Pulmonary artery endothelial cell (primary cell): Measurements from ENCODE around the gene STXBP4. TPM values are rescaled to one million over a fixed set of nuclear protein-coding genes. Genes with fewer than 3 reads are reported as not detected.
A peak's percentile ranks its signal among the peaks of the same experiment; 100 is the strongest.
"Not testable (repeated sequence)": the region's sequence is repeated elsewhere in the genome, so short reads cannot be mapped to it uniquely, and the experiment has no call there.

ENCODE experiments used
- DNase-seq: peaks from one replicate; pipeline ENCODE4 v3.0.0-alpha.2; 2011; ENCODE audit warnings: low read depth, low spot score
- total RNA-seq: library from RNA; depleted of rRNA; stranded (reverse); fragments of >200 nt; gene quantifications from 2 replicates; pipeline ENCODE4 v1.2.3, GENCODE V29; 2014

The STXBP4 gene
- total RNA-seq, 1 donor from 2014 or later, result 6.6 TPM

DNA sequence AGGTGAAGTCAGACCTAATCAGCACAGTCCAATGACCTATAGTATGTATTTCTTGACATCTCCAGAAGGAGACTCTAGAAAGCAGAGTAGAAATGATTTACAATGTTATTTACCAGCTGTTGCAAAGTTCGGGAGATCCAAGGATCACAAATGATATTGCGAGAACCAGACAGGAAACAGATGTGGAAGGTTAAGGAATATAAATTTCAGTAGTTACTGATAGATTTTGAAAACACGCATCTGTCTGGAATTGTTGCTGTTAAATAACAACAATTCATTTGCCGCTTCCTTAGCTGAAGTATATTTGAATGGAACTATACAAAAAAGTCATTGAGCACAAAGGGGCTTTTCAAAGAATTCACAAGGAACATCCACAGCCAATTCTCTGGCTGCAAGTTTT is 72.0 kb downstream of the STXBP4 start:
- DNase-seq, result no peak

DNA sequence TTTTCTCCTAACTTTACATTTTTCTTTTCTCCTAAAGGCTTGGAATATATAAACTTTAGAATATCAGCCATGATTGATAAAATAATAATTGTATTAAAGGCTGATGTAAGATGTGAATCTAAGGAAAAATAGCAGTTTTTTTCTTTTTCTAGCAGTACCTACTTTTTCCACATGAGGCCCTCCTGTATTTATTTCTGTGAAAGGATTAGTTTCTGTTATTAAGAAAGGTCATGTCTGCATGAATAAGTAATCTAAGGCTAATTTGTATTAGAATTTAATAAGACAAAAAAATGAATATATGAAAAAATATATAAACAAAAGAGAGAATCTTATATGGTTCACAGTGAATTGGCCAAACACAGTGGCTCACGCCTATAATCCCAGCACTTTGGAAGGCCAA is 85.3 kb downstream of the STXBP4 start:
- DNase-seq, result no peak

DNA sequence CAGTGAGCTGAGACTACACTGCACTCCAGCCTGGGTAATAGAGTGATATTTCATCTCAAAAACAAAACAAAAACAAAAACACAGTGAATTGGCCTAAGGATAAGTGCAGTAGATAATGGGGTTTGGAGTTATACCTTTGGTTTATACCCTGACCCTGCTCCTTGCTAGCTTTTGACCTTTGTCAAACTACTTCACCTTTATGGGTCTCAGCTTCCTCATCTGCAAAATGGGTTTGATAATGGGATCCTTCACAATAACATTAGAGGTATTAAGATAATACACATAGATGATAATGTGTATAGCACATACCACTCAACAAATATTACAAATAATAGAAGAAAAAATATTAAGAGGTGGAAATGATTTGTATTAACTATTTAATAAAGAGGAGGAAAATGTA is 85.9 kb downstream of the STXBP4 start:
- no peak for DNase-seq

DNA sequence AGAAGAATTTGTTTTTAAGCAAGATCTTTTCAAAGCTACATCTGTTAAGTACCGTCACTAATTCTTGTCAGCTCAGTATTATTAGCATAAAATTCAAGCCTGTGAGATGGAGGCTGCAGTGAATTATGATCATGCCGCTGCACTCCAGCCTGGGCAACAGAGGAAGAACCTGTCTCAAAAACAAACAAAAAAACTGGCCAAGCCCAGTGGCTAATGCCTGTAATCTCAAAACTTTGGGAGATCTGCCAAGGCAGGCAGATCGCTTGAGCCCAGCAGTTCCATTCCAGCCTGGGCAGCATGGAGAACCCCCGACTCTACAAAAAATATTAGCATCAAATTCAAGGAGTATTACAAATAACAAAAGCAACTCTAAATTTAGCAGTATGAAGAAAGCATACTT is 88.0 kb downstream of the STXBP4 start:
- DNase-seq, result no peak

DNA sequence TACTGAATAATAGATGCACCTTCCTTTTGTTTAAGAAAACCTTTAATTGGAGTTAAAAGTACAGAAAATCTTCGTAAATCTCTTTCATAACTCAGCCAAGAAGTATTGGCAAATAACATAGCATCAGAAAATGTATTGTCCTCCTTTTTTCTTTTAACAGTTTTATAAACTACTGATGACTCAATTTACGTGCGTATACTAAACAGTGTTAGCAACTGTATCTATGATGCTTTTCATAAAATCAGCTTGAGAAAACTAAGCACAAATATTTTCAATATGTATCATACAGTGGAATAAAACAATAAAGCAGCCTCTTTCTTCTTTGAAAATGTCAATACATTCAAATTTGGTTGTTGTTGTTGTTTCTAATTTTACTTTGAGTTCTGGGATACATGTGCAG is 88.6 kb downstream of the STXBP4 start:
- DNase-seq, result no peak

DNA sequence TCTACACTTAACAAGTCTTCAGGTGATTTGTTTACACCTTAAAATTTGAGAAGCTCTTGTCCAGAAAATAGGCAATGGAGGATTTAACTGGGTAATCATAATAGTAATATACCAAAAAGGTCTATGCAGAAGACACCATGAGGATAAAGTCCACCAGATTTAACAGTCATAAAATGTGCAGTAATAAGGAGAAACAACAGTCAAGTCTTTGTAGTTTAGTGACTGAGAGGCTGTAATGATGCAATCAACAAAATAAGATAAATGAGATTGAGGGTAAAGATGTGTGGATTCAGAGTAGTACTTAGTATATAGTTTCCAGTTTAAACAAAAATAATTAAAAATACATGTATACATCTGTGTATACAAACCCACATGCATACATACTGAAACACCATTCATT is 91.2 kb downstream of the STXBP4 start:
- no peak for DNase-seq

DNA sequence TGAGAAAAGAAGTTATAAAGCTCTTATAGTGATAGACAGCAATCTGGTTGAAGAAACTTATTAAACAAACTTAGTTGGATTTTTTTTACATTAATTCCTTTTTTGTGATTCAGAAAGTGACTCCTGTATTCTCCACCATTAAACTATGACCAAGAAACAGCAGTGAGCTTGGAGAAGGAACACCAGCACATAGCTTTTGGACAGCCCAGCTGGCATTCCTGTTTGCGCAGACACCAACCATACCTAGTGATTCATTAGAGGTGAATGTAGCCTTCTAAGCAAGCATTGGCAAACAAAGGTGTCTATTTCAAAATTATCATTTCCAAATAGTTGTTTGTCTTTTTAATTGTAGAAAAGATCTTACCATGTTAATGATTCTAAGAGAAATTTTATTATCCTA is 94.4 kb downstream of the STXBP4 start:
- DNase-seq, result no peak

DNA sequence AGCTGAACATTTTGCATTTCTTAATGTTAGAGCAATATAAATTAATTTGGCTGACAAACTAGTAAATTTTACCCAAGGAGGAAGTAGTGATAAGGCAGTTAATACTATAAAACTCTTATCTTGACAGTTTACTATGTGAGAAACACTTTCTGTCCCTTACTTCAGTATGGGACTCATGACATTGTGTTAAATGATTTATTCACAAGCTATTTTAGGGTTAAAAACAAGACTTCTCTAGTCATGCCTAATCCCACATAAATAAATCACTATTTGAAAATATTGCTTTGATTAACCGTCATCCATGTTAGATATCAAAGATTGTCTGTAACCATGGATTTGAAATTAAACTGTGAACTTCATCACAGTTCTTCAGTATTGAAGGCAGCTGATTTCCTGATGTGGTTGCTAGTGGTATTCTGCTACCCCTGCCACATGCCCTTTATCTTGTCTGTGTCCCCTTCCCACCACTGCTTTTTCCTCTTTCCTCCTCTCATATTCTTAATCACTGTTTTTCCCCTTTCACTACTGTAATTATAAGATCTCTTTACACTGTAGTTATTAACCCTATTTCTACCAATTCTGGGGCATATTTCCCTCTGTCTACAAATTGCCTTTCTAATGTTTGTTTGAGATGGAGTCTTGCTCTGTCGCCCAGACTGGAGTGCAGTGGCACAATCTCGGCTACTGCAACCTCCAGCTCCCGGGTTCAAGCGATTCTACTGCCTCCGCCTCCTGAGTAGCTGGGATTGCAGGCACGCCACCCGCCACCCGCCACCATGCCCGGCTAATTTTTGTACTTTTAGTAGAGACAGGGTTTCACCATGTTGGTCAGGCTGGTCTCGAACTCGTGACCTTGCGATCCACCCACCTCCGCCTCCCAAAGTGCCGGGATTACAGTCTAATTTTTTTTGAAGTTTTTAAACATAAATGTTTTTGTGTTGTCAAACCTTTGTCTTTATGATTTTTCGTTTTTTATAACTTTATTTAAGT is 95.6 kb downstream of the STXBP4 start:
- no peak for DNase-seq

DNA sequence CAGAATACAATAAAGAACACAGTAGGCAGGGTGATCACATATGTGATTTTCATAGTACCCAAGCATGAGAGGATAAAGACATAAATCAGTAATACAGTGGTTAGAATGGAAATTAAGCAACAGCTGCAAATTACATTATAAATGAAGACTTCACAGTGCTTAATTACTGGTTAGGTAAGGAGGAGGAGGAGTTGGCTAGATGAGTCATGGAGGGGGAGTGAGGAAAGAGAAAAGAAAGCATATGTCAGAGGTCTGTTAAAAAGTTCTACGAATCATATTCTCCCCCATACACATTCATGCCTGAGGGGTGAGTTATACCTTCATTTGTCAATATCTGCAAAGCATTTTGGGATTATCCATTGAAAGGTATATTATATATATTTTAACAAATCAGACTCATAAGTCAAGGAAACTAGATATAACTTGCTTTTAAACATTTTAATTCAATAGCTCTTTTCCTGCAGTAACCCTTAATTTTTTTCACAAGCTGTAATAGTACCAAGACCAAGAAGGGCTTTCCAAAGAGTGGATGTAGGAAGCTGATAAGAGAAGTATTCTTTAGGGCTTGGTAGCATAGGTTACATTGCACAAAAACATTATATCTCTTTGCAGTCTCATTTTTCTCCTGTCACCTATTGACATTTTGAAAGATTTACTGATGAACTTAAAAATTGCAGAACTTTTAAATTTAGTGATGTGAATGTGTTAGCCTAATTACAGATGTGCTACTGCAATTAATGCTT is 99.3 kb downstream of the STXBP4 start:
- no peak for DNase-seq

DNA sequence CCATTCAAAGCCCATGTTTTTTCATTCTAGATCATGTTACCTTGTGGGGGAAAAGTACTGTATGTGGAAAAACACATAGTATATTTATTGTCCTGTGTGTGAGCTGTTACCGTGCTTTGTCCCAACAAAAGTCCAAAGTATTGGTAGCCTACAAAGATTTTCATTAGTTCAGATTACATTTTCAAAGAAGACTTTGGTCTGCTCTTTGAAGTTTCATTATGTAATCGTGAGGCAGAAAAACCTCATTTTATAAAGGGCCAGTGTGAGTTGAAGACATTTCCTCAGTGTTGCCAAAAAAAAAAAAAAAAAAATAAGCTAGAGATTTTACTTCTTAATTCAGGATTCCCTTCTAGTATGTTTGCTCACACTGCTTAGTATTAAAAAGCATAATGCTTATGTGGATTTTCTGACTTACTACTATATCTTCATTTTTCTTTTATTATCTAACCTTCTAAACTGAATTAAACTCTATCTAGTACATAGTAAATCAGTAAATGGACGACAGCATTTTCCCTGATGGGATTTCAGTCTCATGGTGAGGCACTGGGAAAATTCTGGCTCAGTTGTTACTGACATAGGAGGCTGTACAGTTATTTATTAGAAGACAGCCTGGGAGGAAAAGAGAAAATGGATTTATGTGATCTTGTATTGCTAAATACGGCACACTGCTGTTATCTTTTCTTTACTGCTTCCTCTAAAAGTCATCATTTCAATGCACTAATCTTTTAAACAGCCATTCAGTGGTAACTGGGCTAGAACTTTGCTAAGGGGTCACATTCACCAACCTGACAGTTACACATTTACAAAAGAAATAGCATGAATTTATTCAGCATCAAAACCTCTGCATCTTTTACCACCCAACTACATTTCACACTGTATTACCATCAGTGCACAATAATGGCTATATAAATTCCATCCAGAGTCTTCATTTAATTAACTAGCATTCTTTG is 100.6 kb downstream of the STXBP4 start:
- no peak for DNase-seq

DNA sequence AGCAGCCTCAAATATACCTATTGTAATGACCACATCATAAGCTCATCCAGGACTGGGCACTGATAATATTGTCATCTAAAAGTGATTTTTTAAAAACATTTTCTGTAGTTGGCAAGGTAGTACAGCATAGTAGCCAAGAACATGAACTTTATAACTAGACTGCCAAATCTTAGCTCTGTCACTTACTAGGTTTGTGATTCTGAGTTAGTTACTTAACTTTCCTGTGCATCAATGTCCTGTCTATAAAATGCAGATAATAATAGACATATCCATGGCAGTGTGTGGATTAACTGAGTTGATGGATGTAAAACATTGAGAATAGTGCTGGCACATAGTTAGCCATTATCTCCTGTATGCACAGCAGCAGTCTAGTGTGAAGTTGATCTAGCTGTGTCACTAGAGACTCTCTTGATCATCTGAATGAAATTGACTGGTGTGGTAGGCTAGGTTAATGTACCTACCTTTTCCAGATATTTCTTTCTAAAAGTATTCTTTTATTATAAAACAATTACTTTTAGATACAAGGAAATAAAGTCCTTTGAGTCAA is 101.5 kb downstream of the STXBP4 start:
- DNase-seq, result no peak

DNA sequence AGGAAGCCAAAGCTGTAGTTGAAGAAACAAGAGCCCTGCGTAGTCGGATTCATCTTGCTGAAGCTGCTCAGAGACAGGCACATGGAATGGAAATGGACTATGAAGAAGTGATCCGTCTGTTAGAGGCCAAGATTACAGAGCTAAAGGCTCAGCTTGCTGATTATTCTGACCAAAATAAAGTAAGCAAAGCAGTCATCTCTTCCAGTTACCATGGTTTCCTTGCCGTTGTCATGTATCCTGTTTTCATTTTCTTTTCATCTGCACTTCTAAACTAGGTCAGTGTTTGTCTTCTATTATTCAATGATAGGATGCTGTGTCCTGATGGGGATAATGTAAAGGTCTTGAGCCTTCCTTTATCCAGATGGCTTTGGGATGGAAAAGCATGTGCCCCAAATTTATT is 104.3 kb downstream of the STXBP4 start:
- DNase-seq, result no peak

DNA sequence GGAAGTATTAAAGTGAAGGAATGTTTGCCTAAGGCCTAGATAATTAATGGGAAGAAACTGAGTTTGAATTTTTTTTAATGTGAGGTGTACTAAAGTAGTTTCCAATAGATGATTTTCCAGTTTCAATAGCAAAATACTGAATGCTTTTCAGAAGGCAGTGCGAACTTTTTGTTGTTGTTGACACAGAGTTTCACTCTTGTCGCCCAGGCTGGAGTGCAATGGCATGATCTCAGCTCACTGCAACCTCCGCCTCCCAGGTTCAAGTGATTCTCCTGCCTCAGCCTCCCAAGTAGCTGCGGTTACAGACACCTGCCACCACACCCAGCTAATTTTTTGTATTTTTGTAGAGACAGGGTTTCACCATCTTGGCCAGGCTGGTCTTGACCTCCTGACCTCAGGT is 104.9 kb downstream of the STXBP4 start:
- not testable (repeated sequence) for DNase-seq

DNA sequence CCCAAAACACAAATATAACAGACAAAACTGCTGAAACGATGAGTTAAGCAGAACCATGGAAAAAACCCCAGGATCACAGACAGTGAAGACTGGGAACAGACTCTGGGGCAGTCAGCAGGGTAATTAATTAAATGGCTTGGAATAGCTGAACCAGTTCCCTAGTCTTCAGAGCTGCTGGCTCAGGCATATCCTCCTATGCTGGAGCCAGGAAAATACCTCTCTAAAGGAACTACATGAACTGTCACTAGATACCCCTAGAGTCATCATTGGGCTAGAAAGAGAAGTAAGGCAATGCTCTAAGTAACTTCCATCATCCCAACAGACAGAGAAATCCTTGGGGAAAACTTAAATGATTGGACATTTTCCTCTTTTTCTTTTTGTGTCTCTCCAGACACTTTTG is 113.0 kb downstream of the STXBP4 start:
- no peak for DNase-seq

DNA sequence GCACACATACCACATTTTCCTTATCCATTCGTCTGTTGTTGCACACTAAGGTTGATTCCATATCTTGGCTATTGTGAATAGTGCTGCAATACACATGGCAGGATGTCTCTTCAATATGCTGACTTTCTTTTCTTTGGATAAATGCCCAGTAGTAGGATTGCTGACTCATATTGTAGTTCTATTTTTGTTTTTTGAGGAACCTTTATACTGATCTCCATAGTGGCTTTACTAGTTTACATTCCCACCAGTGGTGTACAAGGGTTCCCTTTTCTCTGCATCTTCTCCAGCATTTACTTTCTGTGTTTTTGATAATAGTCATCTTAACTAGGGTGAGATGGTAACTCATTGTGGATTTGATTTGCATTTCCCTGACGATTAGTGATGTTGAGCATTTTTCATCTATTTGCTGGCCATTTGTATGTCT is 118.1 kb downstream of the STXBP4 start:
- DNase-seq, result peak; percentile 75

DNA sequence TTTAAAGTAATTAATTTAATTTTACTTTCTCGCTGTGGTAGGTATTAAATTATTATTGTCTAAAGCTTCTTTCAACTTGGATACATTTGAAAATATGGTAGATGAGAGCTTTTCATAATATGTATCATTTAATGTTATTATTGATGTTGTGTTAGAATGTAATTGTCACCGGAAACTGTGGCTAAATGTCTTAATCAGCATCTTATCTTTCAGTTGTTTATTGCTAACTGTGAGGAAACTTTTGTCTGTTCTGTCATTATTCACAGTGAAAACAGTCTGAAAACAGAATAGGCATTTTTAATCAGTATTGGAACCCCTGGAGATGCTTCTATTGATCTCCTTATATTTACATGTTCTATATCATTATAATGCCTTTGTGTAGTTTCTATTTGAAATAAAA is 120.7 kb downstream of the STXBP4 start:
- no peak for DNase-seq

DNA sequence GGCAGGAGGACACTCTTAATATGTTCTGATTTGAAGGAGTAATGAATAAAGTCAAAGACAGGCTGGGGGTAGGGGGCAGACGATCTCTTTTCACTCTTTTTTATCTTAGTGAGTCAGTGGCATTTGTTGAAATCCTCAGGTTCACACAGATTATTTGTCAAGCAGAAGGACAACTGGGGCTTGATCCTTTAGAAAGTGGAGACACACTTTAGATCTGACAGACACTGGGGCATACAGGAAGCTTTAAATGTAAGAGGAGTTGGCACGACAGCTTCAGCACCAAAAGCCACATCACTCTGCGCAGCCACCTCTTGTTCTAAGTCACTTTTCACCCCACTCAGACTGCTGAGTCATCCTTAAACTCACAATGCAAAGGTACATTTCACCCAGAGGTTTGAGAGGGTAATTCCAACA is 121.5 kb downstream of the STXBP4 start:
- DNase-seq, result no peak

DNA sequence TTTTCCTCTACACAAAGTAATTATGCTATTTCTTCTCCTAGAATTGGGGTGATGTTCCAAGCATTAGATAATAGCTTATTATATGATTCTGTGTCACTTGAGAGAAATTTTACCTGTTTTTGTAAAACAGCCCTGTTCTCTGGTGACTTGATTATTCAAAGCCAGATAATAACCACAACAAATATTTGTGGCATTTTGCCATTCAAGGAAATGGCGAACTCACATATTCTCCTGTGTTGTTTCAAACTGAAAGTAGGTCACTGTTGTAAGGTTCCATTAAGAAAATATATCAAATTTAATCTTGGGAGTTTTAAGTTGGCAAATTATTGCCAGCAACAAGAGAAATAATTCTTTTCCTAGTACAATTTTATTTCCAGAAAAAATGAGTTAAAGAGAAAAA is 124.8 kb downstream of the STXBP4 start:
- no peak for DNase-seq

DNA sequence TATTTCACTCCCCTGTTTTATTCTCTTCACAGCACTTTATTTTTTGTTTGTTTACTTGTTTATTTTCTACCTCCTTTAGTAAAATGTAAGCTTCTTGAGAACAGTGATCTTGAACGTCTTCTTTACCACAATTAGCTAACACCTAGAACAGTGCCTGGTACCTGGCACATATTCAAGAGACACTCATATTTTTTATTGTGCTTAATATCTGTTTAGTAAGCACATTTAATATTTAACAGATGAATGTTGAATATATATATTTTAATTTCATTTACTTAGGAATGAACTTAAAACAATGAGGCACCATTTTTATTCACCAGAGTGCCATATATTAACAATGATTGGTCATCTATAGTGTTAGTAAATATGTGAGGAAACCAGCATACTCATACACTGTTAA is 130.2 kb downstream of the STXBP4 start:
- no peak for DNase-seq

DNA sequence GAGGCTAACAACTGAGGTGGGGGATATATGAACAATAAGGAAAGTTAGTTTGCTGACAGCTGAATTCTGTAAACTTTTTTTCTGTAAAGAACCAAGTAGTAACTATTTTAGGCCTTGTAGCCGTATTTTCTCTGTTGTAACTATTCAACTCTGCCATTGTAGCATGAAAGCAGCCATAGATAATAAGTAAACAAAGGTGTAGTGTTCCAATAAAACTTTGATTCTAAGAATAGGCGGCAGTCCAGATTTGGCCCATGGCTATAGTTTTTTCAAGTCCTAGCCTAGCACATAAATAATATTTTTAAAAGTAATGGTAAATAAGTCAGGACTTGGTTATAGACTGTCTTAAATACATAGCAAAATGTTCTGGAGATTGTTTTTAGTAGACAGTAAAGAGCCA is 142.0 kb downstream of the STXBP4 start:
- DNase-seq, result no peak

DNA sequence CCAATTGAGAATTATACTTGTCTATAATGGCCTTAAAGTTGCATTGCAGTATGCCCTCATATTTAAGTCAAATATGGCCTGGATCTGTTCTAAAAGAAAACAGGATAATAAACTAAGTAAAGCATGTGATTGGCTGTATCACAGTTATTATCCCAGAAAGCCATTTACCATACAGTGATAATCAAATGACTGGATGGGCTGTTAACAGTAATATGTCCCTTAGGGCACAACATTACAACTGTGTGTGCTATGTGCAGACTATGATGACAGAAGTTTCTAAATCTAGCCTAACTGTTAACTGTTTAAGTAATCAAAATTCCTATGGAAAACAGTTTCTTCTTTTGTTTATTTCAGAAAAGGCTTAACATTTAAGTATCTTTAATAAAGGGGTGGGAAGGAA is 145.7 kb downstream of the STXBP4 start:
- no peak for DNase-seq
